HepG2 (cell line): ENCODE measurements around the gene ADGRV1. TPM values are rescaled to one million over a fixed set of nuclear protein-coding genes. Genes with fewer than 3 reads are reported as not detected.

Experiments
- ATAC-seq: fragments of 200-7000 bp; cut with Tn5 transposase; 3 replicates; pipeline ENCODE4 v1.9.1; 2020; ENCODE audit warnings: mild to moderate bottlenecking, moderate library complexity
- BruUV-seq: library from RNA; stranded (reverse); fragments of 400-500 nt; replicated peaks from 2 replicates; lab custom pipeline; 2021; lab: Mats Ljungman, UMichigan
- CTCF ChIA-PET: fragments of 300-600 bp; formaldehyde crosslinking; extraction: SDS; loops from one replicate; lab custom pipeline; 2021; ENCODE audit warnings: low total read pairs, inconsistent platforms, low intra/inter-chr PET ratio; lab: Yijun Ruan, JAX
- POLR2A ChIA-PET: fragments of 350-600 bp; sonication (Branson Sonifier 250); formaldehyde crosslinking; loops from one replicate; lab custom pipeline; 2020; ENCODE audit warnings: antibody characterized with exemption, inconsistent platforms; lab: Yijun Ruan, JAX
- DNase-seq: peaks from one replicate; pipeline ENCODE4 v3.0.0-alpha.2; 2015; ENCODE audit warnings: low spot score
- FAIRE-seq: peaks from 3 replicates; lab custom pipeline; 2011; peaks lifted over from hg19 to GRCh38; lab: Jason Lieb, UNC
- H2AFZ ChIP-seq: one replicate; pipeline ENCODE4 v1.6.1; 2011; ENCODE audit warnings: low read length, inconsistent platforms
- H3K27ac ChIP-seq: fragments of 300-600 bp; 3 replicates; pipeline ENCODE4 v1.8.0; 2011; ENCODE audit warnings: mixed run types, mild to moderate bottlenecking, mixed read lengths, low read length, inconsistent platforms; ENCODE audit not compliant: insufficient read depth; ENCODE audit errors: extremely low read length
- H3K27me3 ChIP-seq, 2 experiments: fragments of 200-600 bp in 1 of 2; 2 replicates in 1 of 2; 3 replicates in 1 of 2; pipeline versions ENCODE4 v1.6.0 to v1.8.0; 2011; ENCODE audit warnings: low read length in 2 of 2, mild to moderate bottlenecking in 2 of 2, moderate library complexity in 2 of 2, inconsistent platforms in 1 of 2; ENCODE audit not compliant: insufficient read depth in 2 of 2, control insufficient read depth in 1 of 2
- H3K36me3 ChIP-seq, 2 experiments: fragments of 200-600 bp in 1 of 2; replicated peaks in 1 of 2; 2 replicates in 1 of 2; 3 replicates in 1 of 2; pipeline versions ENCODE4 v1.5.1 to v1.8.0; 2011; ENCODE audit warnings: low read length in 2 of 2, inconsistent platforms in 1 of 2; ENCODE audit not compliant: insufficient read depth in 2 of 2, control insufficient read depth in 1 of 2
- H3K4me1 ChIP-seq: 2 replicates; pipeline ENCODE4 v1.5.1; 2012; ENCODE audit warnings: low read length, inconsistent platforms; ENCODE audit not compliant: insufficient read depth
- H3K4me2 ChIP-seq: 2 replicates; pipeline ENCODE4 v1.6.0; 2011; ENCODE audit warnings: low read depth, low read length, inconsistent platforms
- H3K4me3 ChIP-seq, 3 experiments: fragments of 200-600 bp in 1 of 3; sonication (generic), shearing (Covaris generic) in 1 of 3; replicated peaks in 1 of 3; 2 replicates each; pipeline ENCODE4 v1.5.1; 2011 to 2016; ENCODE audit warnings: low read length in 3 of 3, inconsistent platforms in 2 of 3, low read depth in 2 of 3, mild to moderate bottlenecking in 2 of 3, control low read depth in 1 of 3, mixed read lengths in 1 of 3; ENCODE audit not compliant: insufficient read depth in 1 of 3
- H3K79me2 ChIP-seq: one replicate; pipeline ENCODE4 v1.6.1; 2011; ENCODE audit warnings: low read length, inconsistent platforms; ENCODE audit not compliant: insufficient read depth
- H3K9ac ChIP-seq: 2 replicates; pipeline ENCODE4 v1.6.0; 2011; ENCODE audit warnings: mild to moderate bottlenecking, low read depth, low read length, inconsistent platforms; ENCODE audit not compliant: insufficient read depth
- H3K9me3 ChIP-seq: 2 replicates; pipeline ENCODE4 v1.5.1; 2012; ENCODE audit warnings: mild to moderate bottlenecking, low read length
- H4K20me1 ChIP-seq: 2 replicates; pipeline ENCODE4 v1.6.0; 2011; ENCODE audit warnings: inconsistent platforms, mild to moderate bottlenecking, low read length, moderate library complexity; ENCODE audit not compliant: insufficient read depth
- ARNT2 ChIP-seq: sonication (generic); formaldehyde crosslinking; IDR thresholded peaks from 2 replicates; pipeline ENCODE4 v1.8.0; 2022; ENCODE audit warnings: mild to moderate bottlenecking, low read depth, missing genetic modification reagents, moderate library complexity
- CEBPZ ChIP-seq: IDR thresholded peaks from 2 replicates; pipeline ENCODE4 v1.6.1; 2012; ENCODE audit warnings: low read length, improper control_type of control experiment
- ELF4 ChIP-seq: sonication (generic); formaldehyde crosslinking; IDR thresholded peaks from 2 replicates; pipeline ENCODE4 v1.5.0; 2020; ENCODE audit warnings: missing genetic modification reagents, mild to moderate bottlenecking, moderate library complexity, borderline replicate concordance
- HMGA1 ChIP-seq: sonication (generic); formaldehyde crosslinking; conservative IDR thresholded peaks from 2 replicates; pipeline ENCODE4 v1.4.0; 2020; ENCODE audit warnings: missing genetic modification reagents
- RBM22 ChIP-seq: fragments of 200-400 bp; formaldehyde crosslinking; optimal IDR thresholded peaks from 2 replicates; pipeline ENCODE3; 2017; ENCODE audit warnings: mild to moderate bottlenecking, low read length, moderate library complexity
- RNF219 ChIP-seq: sonication (generic); formaldehyde crosslinking; IDR thresholded peaks from 2 replicates; pipeline ENCODE4 v1.5.0; 2020; ENCODE audit warnings: mild to moderate bottlenecking, missing genetic modification reagents
- ZFX ChIP-seq: sonication (generic); formaldehyde crosslinking; IDR thresholded peaks from 2 replicates; pipeline ENCODE4 v1.4.0; 2020; ENCODE audit warnings: mild to moderate bottlenecking, low read depth, missing genetic modification reagents, moderate library complexity
- ZNF772 ChIP-seq: sonication (generic); formaldehyde crosslinking; IDR thresholded peaks from 2 replicates; pipeline ENCODE4 v1.5.0; 2020; ENCODE audit warnings: mild to moderate bottlenecking, missing genetic modification reagents
- ZNF775 ChIP-seq: sonication (generic); formaldehyde crosslinking; IDR thresholded peaks from 2 replicates; pipeline ENCODE4 v1.4.0; 2020; ENCODE audit warnings: missing genetic modification reagents, mild to moderate bottlenecking, moderate library complexity, borderline replicate concordance
- ZNF879 ChIP-seq: sonication (generic); formaldehyde crosslinking; IDR thresholded peaks from 2 replicates; pipeline ENCODE4 v1.8.1; 2023; ENCODE audit warnings: missing genetic modification reagents
- in situ Hi-C: cut with HindIII; loops from 2 replicates; pipeline ENCODE4 v1.10.0; 2017; ENCODE audit warnings: low pct_unique_long_range_greater_than_20kb; ENCODE audit not compliant: extremely low pct_ligation_motif_present
- intact Hi-C: fragments of 100-400 bp; cut with micrococcal nuclease; formaldehyde crosslinking; loops from one replicate; pipeline ENCODE4 v1.10.0; 2022; ENCODE audit not compliant: unreplicated experiment
- polyA plus RNA-seq, 8 experiments: library from polyadenylated mRNA; depleted of rRNA in 3 of 8; stranded (reverse) in 7 of 8; unstranded in 1 of 8; fragments of >200 nt; fragmentation: Illumina TruSeq in 4 of 8; extraction: Trizol in 4 of 8; gene quantifications; 2 replicates each; pipeline versions ENCODE4 v1.2.1 to v1.2.3, GENCODE V29; 2011 to 2016; ENCODE audit warnings: low read depth in 4 of 8, missing spikeins in 1 of 8, mixed read lengths in 1 of 8; ENCODE audit not compliant: insufficient read depth in 1 of 8
- total RNA-seq, 5 experiments: library from RNA; depleted of rRNA; stranded (reverse); fragments of >200 nt; fragmentation: Illumina TruSeq; extraction: Trizol; gene quantifications; 2 replicates each; pipeline ENCODE4 v1.2.3, GENCODE V29; 2016; ENCODE audit warnings: low read depth in 1 of 5
- TF ChIP-seq, protein P1 (sequence below): sonication (generic); formaldehyde crosslinking; IDR thresholded peaks from 2 replicates; pipeline ENCODE4 v1.4.0; 2020; ENCODE audit warnings: mild to moderate bottlenecking, low read depth, missing genetic modification reagents

The ADGRV1 gene
- total and polyA plus RNA-seq, 2 of the 13 experiments (the other 11 are each of a cell fraction or from before 2014, with no cell fraction given), result 1.7 to 3.9 TPM

DNA sequence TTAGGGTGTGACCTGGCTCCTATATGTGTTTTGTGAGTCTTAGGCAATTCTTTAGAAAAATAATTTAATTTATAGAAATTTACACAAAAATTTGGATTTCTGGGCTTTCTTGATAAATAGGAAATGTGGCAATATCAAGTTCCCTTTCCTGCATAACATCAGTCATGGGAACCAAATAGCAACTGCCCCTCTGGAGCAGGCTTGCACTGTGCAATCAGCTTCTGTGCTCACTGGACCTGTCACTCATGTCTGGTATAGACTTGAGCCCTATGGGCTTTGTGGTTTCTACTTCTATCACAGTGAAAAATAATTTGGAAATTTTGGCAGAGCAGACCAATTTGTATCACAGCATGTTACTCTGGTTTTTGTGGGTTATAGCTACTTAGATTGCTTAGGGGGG lies 131.7 kb downstream of the ADGRV1 start:
- H3K36me3 ChIP-seq, result no peaks in the 10 kb centered on the region
- H3K4me1 ChIP-seq, result no peaks in the 10 kb centered on the region
- no peak for DNase-seq
- H3K27ac ChIP-seq, result no peak overlapping the region
- ATAC-seq, result no peak
- no peak overlapping the region for H2AFZ ChIP-seq
- no peaks in the 10 kb centered on the region for H3K79me2 ChIP-seq
- no peak overlapping the region for H3K4me2 ChIP-seq
- H3K9ac ChIP-seq, result no peak overlapping the region
- POLR2A ChIA-PET, result no interaction called here
- no peaks in the 10 kb centered on the region for H4K20me1 ChIP-seq
- TF ChIP-seq, protein P1, sequence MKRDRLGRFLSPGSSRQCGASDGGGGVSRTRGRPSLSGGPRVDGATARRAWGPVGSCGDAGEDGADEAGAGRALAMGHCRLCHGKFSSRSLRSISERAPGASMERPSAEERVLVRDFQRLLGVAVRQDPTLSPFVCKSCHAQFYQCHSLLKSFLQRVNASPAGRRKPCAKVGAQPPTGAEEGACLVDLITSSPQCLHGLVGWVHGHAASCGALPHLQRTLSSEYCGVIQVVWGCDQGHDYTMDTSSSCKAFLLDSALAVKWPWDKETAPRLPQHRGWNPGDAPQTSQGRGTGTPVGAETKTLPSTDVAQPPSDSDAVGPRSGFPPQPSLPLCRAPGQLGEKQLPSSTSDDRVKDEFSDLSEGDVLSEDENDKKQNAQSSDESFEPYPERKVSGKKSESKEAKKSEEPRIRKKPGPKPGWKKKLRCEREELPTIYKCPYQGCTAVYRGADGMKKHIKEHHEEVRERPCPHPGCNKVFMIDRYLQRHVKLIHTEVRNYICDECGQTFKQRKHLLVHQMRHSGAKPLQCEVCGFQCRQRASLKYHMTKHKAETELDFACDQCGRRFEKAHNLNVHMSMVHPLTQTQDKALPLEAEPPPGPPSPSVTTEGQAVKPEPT, result no peak
- no peak for TF ChIP-seq CEBPZ
- TF ChIP-seq RNF219, result no peak
- no peak for TF ChIP-seq HMGA1 (CRISPR knock-in tag)
- no peak for TF ChIP-seq ZNF775
- no peak for TF ChIP-seq ZNF772 (CRISPR knock-in tag)
- no peak for TF ChIP-seq ARNT2
- TF ChIP-seq ZFX (CRISPR knock-in tag), result no peak
- no peak for TF ChIP-seq ZNF879 (CRISPR knock-in tag)
- no peak for TF ChIP-seq ELF4 (CRISPR knock-in tag)
- TF ChIP-seq RBM22, result no peak
- CTCF ChIA-PET, result no interaction called here
- no peak overlapping the region for H3K4me3 ChIP-seq
- peaks cover 0 to 9% of the 10 kb centered on the region in 2 experiments; a peak in 3 of 5 replicates for H3K27me3 ChIP-seq
- intact Hi-C loops, result no loop called here
- no TSS peak for BruUV-seq
- no peak for FAIRE-seq
- no peaks in the 10 kb centered on the region for H3K9me3 ChIP-seq
- in situ Hi-C loops, result no loop called here
